ENCODE measurements around the gene SEC61A1.

SEC61A1 gene

DNA sequence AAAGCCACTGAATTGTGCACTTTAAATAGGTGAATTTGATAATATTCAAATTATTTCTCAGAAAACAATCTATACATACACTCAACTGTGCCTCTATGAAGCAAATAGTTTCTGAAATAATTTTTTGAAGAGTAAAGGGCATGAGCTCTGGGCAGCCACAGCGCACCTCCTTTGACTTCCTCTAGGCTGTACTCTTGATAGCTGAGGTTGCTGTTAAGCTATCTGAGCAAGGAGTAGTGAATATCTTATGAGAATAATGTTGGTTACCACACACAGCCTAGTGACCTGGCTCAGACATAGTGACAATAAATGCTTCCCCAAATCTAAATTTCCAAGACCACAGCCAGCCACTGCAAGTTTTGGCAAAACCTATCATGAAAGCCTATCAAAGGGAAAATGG lies 11.6 kb upstream of the SEC61A1 start:
- TF ChIP-seq, protein P1, sequence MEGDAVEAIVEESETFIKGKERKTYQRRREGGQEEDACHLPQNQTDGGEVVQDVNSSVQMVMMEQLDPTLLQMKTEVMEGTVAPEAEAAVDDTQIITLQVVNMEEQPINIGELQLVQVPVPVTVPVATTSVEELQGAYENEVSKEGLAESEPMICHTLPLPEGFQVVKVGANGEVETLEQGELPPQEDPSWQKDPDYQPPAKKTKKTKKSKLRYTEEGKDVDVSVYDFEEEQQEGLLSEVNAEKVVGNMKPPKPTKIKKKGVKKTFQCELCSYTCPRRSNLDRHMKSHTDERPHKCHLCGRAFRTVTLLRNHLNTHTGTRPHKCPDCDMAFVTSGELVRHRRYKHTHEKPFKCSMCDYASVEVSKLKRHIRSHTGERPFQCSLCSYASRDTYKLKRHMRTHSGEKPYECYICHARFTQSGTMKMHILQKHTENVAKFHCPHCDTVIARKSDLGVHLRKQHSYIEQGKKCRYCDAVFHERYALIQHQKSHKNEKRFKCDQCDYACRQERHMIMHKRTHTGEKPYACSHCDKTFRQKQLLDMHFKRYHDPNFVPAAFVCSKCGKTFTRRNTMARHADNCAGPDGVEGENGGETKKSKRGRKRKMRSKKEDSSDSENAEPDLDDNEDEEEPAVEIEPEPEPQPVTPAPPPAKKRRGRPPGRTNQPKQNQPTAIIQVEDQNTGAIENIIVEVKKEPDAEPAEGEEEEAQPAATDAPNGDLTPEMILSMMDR (conservative IDR thresholded peaks at IDR 0.05; ENCODE audit: low read depth, low read length): no peak
- no peak overlapping the region for H3K4me3 ChIP-seq (ENCODE audit: low read depth, low read length)
- DNase-seq (ENCODE audit: low read depth): no peak

GRCh38 chr3:128041344-128041743 lies 10.9 kb upstream of the SEC61A1 start:
- no peak for DNase-seq (ENCODE audit: low read depth)
- TF ChIP-seq, protein P1 (conservative IDR thresholded peaks at IDR 0.05; ENCODE audit: low read depth, low read length): no peak
- no peak overlapping the region for H3K4me3 ChIP-seq (ENCODE audit: low read depth, low read length)

GRCh38 chr3:128050597-128050996 lies 1.6 kb upstream of the SEC61A1 start:
- DNase-seq (ENCODE audit: low read depth): no peak
- TF ChIP-seq, protein P1 (conservative IDR thresholded peaks at IDR 0.05; ENCODE audit: low read depth, low read length): no peak
- no peak overlapping the region for H3K4me3 ChIP-seq (ENCODE audit: low read depth, low read length)

- TF ChIP-seq, protein P1 (conservative IDR thresholded peaks at IDR 0.05; ENCODE audit: low read depth, low read length): no peak
- peak; percentile 29 for DNase-seq (ENCODE audit: low read depth)
- H3K4me3 ChIP-seq (ENCODE audit: low read depth, low read length): peak overlapping the region; percentile 66
Measured at GRCh38 chr3:128051459-128051836, 789 bp upstream of the SEC61A1 start.

DNA sequence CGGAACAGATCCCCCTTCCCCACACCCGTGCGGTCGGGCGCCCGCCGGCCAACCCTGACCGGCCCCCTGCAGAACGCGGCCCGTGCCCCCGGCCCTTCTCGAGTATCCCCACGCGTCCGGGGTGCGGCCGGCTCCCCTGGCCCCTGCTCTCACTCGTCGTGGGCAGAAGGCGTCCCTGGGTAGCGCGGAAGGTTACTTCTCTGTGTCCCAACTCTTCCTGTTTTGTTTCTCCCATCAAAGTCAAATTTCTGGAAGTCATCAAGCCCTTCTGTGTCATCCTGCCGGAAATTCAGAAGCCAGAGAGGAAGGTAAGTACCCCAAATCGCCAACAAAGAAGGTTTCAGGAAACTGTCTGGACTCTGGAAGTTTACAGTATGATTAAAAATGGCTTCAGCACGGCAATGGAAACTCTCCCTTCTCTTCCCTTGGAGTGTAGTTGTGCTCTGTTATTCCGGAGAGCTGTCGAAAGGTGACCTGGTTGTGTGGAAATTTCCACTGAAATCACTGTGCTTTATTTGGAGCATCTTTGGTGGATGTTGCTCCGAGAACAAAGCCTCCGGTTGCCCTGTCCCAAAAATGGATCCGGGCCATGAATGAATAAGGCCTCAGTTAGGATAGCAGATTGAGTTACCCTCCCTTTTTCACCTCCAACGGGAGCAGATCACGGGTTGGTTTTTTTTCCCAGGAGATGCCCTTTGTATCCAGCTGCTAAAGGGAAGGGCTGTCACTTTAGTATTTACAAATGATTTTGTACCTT lies 536 bp downstream of the SEC61A1 start:
- no peak for DNase-seq (ENCODE audit: low read depth)
- TF ChIP-seq, protein P1 (conservative IDR thresholded peaks at IDR 0.05; ENCODE audit: low read depth, low read length): no peak
- peak overlapping the region; percentile 93 for H3K4me3 ChIP-seq (ENCODE audit: low read depth, low read length)

- no peak for DNase-seq (ENCODE audit: low read depth)
- TF ChIP-seq, protein P1 (conservative IDR thresholded peaks at IDR 0.05; ENCODE audit: low read depth, low read length): no peak
- peak overlapping the region; percentile 93 for H3K4me3 ChIP-seq (ENCODE audit: low read depth, low read length)
Measured at GRCh38 chr3:128053614-128054013, 1.4 kb downstream of the SEC61A1 start.

DNA sequence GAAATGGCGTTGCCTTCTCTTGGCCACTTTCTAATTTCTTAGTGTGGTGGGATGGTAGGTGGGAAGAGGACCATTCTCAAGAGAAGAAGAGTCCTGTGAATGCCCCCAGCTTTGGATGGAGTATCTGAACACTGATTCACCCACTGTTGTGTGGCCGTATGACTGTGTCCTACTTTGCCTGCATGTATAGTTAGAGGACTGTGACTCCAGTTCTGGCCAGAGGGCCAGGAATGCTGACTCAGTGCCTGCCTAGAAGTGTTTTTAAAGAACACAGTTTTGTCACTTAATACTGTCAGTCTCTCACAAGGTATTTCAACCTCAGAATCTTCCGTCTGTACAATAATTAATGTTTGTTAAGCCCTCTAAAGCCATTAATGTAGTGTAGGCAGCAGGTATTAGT lies 2.1 kb downstream of the SEC61A1 start:
- peak; percentile 41 for DNase-seq (ENCODE audit: low read depth)
- TF ChIP-seq, protein P1 (conservative IDR thresholded peaks at IDR 0.05; ENCODE audit: low read depth, low read length): no peak
- peak overlapping the region; percentile 93 for H3K4me3 ChIP-seq (ENCODE audit: low read depth, low read length)
